ENCODE data around the gene PDCD6IP.
A peak's percentile ranks its signal among the peaks of the same experiment; 100 is the strongest.

- TF ChIP-seq POLR2AphosphoS5 (IDR thresholded peaks at IDR 0.05; ENCODE audit: borderline replicate concordance, low read depth, low read length) (peak; percentile 37; the same call in 1 of the 2 replicates), EZH2 (IDR thresholded peaks at IDR 0.05) (no peak), FOXP2 (optimal IDR thresholded peaks at IDR 0.05; ENCODE audit: control extremely low read depth, extremely low read length, insufficient read depth) (no peak)
Observed at GRCh38 chr3:33883951-33884561, 85.6 kb downstream of the PDCD6IP start.
